K562 (cell line): ENCODE results near the gene ADAMTS14. TPM values are rescaled to one million over a fixed set of nuclear protein-coding genes. Genes with fewer than 3 reads are reported as not detected.

ENCODE experiments used
- ATAC-seq: fragments of 200-7000 bp; cut with Tn5 transposase; 3 replicates; pipeline ENCODE4 v1.9.1; 2020; ENCODE audit warnings: moderate library complexity
- BruUV-seq: library from RNA; stranded (reverse); fragments of 400-500 nt; replicated peaks from 2 replicates; lab custom pipeline; 2021; lab: Mats Ljungman, UMichigan
- CTCF ChIA-PET: fragments of 300-600 bp; formaldehyde crosslinking; extraction: SDS; loops from one replicate; lab custom pipeline; 2021; ENCODE audit warnings: low intra/inter-chr PET ratio; lab: Yijun Ruan, JAX
- POLR2A ChIA-PET: fragments of 300-600, 350-650 bp; sonication (Branson Sonifier 250); formaldehyde crosslinking; extraction: SDS; loops from one replicate; lab custom pipeline; 2021; ENCODE audit warnings: antibody characterized with exemption, inconsistent platforms; lab: Yijun Ruan, JAX
- DNase-seq, 4 experiments: peaks; one replicate each; pipeline versions ENCODE4 v3.0.0 to v3.0.0-alpha.2; 2011 to 2018; ENCODE audit warnings: low spot score in 3 of 4, mixed read lengths in 3 of 4; ENCODE audit errors: extremely low read depth in 1 of 4
- FAIRE-seq: peaks from 2 replicates; lab custom pipeline; 2011; peaks lifted over from hg19 to GRCh38; lab: Jason Lieb, UNC
- H2AFZ ChIP-seq: 2 replicates; pipeline ENCODE4 v1.6.0; 2011; ENCODE audit warnings: low read depth, low read length, control low read depth, inconsistent platforms
- H3K27ac ChIP-seq: fragments of 200-600 bp; 3 replicates; pipeline ENCODE4 v1.8.0; 2011; ENCODE audit warnings: low read depth, mild to moderate bottlenecking, control low read depth, inconsistent platforms, low read length, moderate library complexity, mixed read lengths; ENCODE audit errors: extremely low read depth
- H3K27me3 ChIP-seq, 2 experiments: fragments of 300-600 bp in 1 of 2; 2 replicates in 1 of 2; 3 replicates in 1 of 2; pipeline versions ENCODE4 v1.6.0 to v1.8.0; 2011; ENCODE audit warnings: inconsistent platforms in 2 of 2, low read length in 2 of 2, mild to moderate bottlenecking in 1 of 2, mixed read lengths in 1 of 2, moderate library complexity in 1 of 2; ENCODE audit not compliant: control insufficient read depth in 2 of 2, insufficient read depth in 2 of 2
- H3K36me3 ChIP-seq: fragments of 300-600 bp; 3 replicates; pipeline ENCODE4 v1.8.0; 2011; ENCODE audit warnings: mild to moderate bottlenecking, low read length, inconsistent platforms; ENCODE audit not compliant: control insufficient read depth, insufficient read depth
- H3K4me1 ChIP-seq, 2 experiments: fragments of 200-600 bp in 1 of 2; replicated peaks in 1 of 2; 2 replicates in 1 of 2; 3 replicates in 1 of 2; pipeline versions ENCODE4 v1.5.1 to v1.8.0; 2011; ENCODE audit warnings: inconsistent platforms in 2 of 2, low read length in 2 of 2, mild to moderate bottlenecking in 1 of 2, mixed read lengths in 1 of 2, moderate library complexity in 1 of 2; ENCODE audit not compliant: control insufficient read depth in 2 of 2, insufficient read depth in 2 of 2
- H3K4me2 ChIP-seq: 2 replicates; pipeline ENCODE4 v1.6.1; 2011; ENCODE audit warnings: low read length, control low read depth, inconsistent platforms, mixed read lengths; ENCODE audit not compliant: insufficient read depth
- H3K4me3 ChIP-seq: fragments of 200-600 bp; sonication (generic), shearing (Covaris generic); 2 replicates; pipeline ENCODE4 v1.5.1; 2016; ENCODE audit warnings: control low read depth, inconsistent platforms
- H3K79me2 ChIP-seq: fragments of 200-600 bp; 3 replicates; pipeline ENCODE4 v1.8.0; 2011; ENCODE audit warnings: low read length, inconsistent platforms; ENCODE audit not compliant: control insufficient read depth, insufficient read depth
- H3K9ac ChIP-seq, 2 experiments: 2 replicates each; pipeline versions ENCODE4 v1.6.0 to v1.6.1; 2011; ENCODE audit warnings: low read depth in 2 of 2, low read length in 2 of 2, control low read depth in 1 of 2, inconsistent platforms in 1 of 2, mild to moderate bottlenecking in 1 of 2, mixed read lengths in 1 of 2; ENCODE audit not compliant: insufficient read depth in 1 of 2
- H3K9me1 ChIP-seq: one replicate; pipeline ENCODE4 v1.6.0; 2011; ENCODE audit warnings: inconsistent platforms, mild to moderate bottlenecking, low read length, moderate library complexity; ENCODE audit not compliant: control insufficient read depth, insufficient read depth
- H3K9me3 ChIP-seq: replicated peaks from 2 replicates; pipeline ENCODE4 v1.5.1; 2011; ENCODE audit warnings: low read depth, low read length, inconsistent platforms; ENCODE audit not compliant: control insufficient read depth, insufficient read depth
- H4K20me1 ChIP-seq: replicated peaks from 2 replicates; pipeline ENCODE4 v1.6.1; 2011; ENCODE audit warnings: low read length, inconsistent platforms, mixed read lengths; ENCODE audit not compliant: control insufficient read depth, insufficient read depth
- BCL6 ChIP-seq: fragments of 250-450 bp; sonication (Bioruptor Pico); IDR thresholded peaks from 2 replicates; pipeline ENCODE4 v1.4.0; 2020
- BMI1 ChIP-seq: fragments of 150-350 bp; IDR thresholded peaks from 2 replicates; pipeline ENCODE4 v1.6.1; 2014; ENCODE audit warnings: low read length
- MCM2 ChIP-seq: fragments of 450-650 bp; IDR thresholded peaks from 2 replicates; pipeline ENCODE4 v1.6.1; 2017; ENCODE audit warnings: low read depth, mild to moderate bottlenecking
- MXD1 ChIP-seq: fragments of 250-450 bp; sonication (Bioruptor Pico); IDR thresholded peaks from 2 replicates; pipeline ENCODE4 v1.8.0; 2021; ENCODE audit warnings: borderline replicate concordance, mild to moderate bottlenecking, moderate library complexity; ENCODE audit not compliant: poor library complexity, severe bottlenecking
- NFIX ChIP-seq: fragments of 250-450 bp; sonication (Bioruptor Pico); IDR thresholded peaks from 2 replicates; pipeline ENCODE4 v1.4.0; 2020; ENCODE audit warnings: low read depth, mild to moderate bottlenecking, moderate library complexity
- POLR2B ChIP-seq: fragments of 450-650 bp; IDR thresholded peaks from 2 replicates; pipeline ENCODE4 v1.6.1; 2018; ENCODE audit warnings: low read depth; ENCODE audit not compliant: partially characterized antibody
- POLR3A ChIP-seq: IDR thresholded peaks from 2 replicates; pipeline ENCODE4 v1.6.1; 2011; ENCODE audit warnings: borderline replicate concordance, mild to moderate bottlenecking, moderate library complexity; ENCODE audit not compliant: insufficient read length, insufficient read depth; ENCODE audit errors: extremely low read depth
- RFX1 ChIP-seq: fragments of 450-650 bp; IDR thresholded peaks from 2 replicates; pipeline ENCODE4 v1.6.1; 2016; ENCODE audit warnings: mild to moderate bottlenecking, moderate library complexity
- RUNX1 ChIP-seq: sonication (generic); IDR thresholded peaks from 2 replicates; pipeline ENCODE4 v1.6.1; 2016; ENCODE audit warnings: antibody characterized with exemption, low read depth
- TFAP4 ChIP-seq: sonication (generic); formaldehyde crosslinking; IDR thresholded peaks from 2 replicates; pipeline ENCODE4 v1.8.0; 2022; ENCODE audit warnings: missing genetic modification reagents, mild to moderate bottlenecking, moderate library complexity, borderline replicate concordance
- TGIF2 ChIP-seq: sonication (generic); formaldehyde crosslinking; IDR thresholded peaks from 2 replicates; pipeline ENCODE4 v1.8.1; 2022; ENCODE audit warnings: mild to moderate bottlenecking, missing genetic modification reagents, moderate library complexity
- ZNF24 ChIP-seq: fragments of 450-650 bp; IDR thresholded peaks from 2 replicates; pipeline ENCODE4 v1.6.1; 2016
- ZNF507 ChIP-seq: conservative IDR thresholded peaks from 2 replicates; pipeline ENCODE4 v1.6.1; 2017; ENCODE audit warnings: missing genetic modification characterization, missing compliant biosample characterization
- ZNF639 ChIP-seq, 2 experiments: fragments of 200-800 bp in 1 of 2; sonication (Bioruptor generic) in 1 of 2; sonication (generic) in 1 of 2; formaldehyde crosslinking in 1 of 2; IDR thresholded peaks in 1 of 2; conservative IDR thresholded peaks in 1 of 2; 2 replicates each; pipeline versions ENCODE4 v1.5.0 to v1.6.1; 2016 to 2020; ENCODE audit warnings: missing compliant biosample characterization in 1 of 2, missing genetic modification characterization in 1 of 2, missing genetic modification reagents in 1 of 2
- WGBS: fragments of 100-300 bp; shearing (Covaris generic); methylation state at CpG from one replicate; pipeline ENCODE4 v1.1.6; 2016; ENCODE audit warnings: low coverage, mixed read lengths; ENCODE audit not compliant: insufficient coverage; ENCODE audit errors: missing lambda C conversion rate; 5-methylcytosine and 5-hydroxymethylcytosine counted together
- in situ Hi-C: fragments of 300-500 bp; cut with MboI; formaldehyde crosslinking; loops from 4 replicates; pipeline ENCODE4 v1.15.0; 2018; ENCODE audit warnings: inconsistent platforms, mixed read lengths
- intact Hi-C: fragments of 100-400 bp; cut with micrococcal nuclease; formaldehyde crosslinking; loops from 2 replicates; pipeline ENCODE4 v1.14.2; 2022
- polyA plus RNA-seq, 8 experiments: library from polyadenylated mRNA; depleted of rRNA in 4 of 8; stranded (reverse) in 5 of 8; unstranded in 3 of 8; fragments of >200 nt; fragmentation: Nextera tagmentation in 2 of 8; fragmentation: Illumina TruSeq in 1 of 8; extraction: Ambion mirVana in 2 of 8; extraction: Trizol in 1 of 8; gene quantifications; 2 replicates each; pipeline versions ENCODE4 v1.2.1 to v1.2.3, GENCODE V29; 2011 to 2014; ENCODE audit warnings: inconsistent platforms in 1 of 8, missing spikeins in 1 of 8
- total RNA-seq, 7 experiments: library from RNA; depleted of rRNA in 6 of 7; stranded (reverse); fragments of >200 nt in 6 of 7; fragmentation: Illumina TruSeq in 2 of 7; extraction: Trizol in 2 of 7; gene quantifications; 2 replicates each; pipeline versions ENCODE4 v1.2.1 to v1.2.3, GENCODE V29; 2011 to 2021; ENCODE audit warnings: low replicate concordance in 1 of 7

Gene ADAMTS14
- total and polyA plus RNA-seq, 9 of the 15 experiments (the other 6 are each of a cell fraction or from before 2014, with no cell fraction given): 0.04 to 37.4 (median 15.9) TPM

- Histone ChIP-seq H4K20me1 (no peaks in the 10 kb centered on the region), H3K4me3 (no peak overlapping the region), H3K27ac (no peak overlapping the region), H3K9me3 (no peaks in the 10 kb centered on the region), H2AFZ (no peak overlapping the region), H3K4me2 (no peak overlapping the region), H3K79me2 (0 out of 3 replicates have a peak, but pooled peaks cover 3% of the 10 kb centered on the region), H3K9ac (peak overlapping the region in 1 of 2 experiments; percentile 67; a peak in 1 of 4 replicates), H3K27me3 (no peaks in the 10 kb centered on the region), H3K36me3 (peaks cover 94% of the 10 kb centered on the region), H3K9me1 (no peaks in the 10 kb centered on the region), H3K4me1 (peaks cover 10 to 27% of the 10 kb centered on the region in 2 experiments)
- ChIA-PET POLR2A (interaction anchor here (0.7 kb wide), 1 partner anchor 22 kb away, joined by 3 read pairs; no protein-coding TSS in a partner anchor), CTCF (no interaction called here)
- BruUV-seq: no TSS peak
- FAIRE-seq (no peak), ATAC-seq (no peak), DNase-seq (no peak)
- WGBS: 87% methylated on average over 3 of the region's 3 CpGs
- in situ Hi-C loops: no loop called here
- intact Hi-C loops: no loop called here
- TF ChIP-seq BCL6 (no peak), TFAP4 (CRISPR knock-in tag) (0 out of 2 replicates have a peak, but pooled peaks have one; percentile 21)
These were observed 62.9 kb downstream of the ADAMTS14 start for GRCh38 chr10:70735161-70735560.

GRCh38 chr10:70736525-70736924 lies 64.2 kb downstream of the ADAMTS14 start:
- no peak overlapping the region for H3K4me3 ChIP-seq
- ChIA-PET CTCF (no interaction called here), POLR2A (interaction anchor here (0.6 kb wide), 1 partner anchor 22 kb away, joined by 3 read pairs; no protein-coding TSS in a partner anchor)
- no TSS peak for BruUV-seq
- no peaks in the 10 kb centered on the region for H3K9me1 ChIP-seq
- peaks cover 16% of the 10 kb centered on the region for H3K79me2 ChIP-seq
- H3K4me1 ChIP-seq: peaks cover 23 to 37% of the 10 kb centered on the region in 2 experiments
- 85% methylated on average over 3 of the region's 3 CpGs for WGBS
- no peaks in the 10 kb centered on the region for H3K27me3 ChIP-seq
- in situ Hi-C loops: no loop called here
- H3K4me2 ChIP-seq: no peak overlapping the region
- ATAC-seq (no peak), DNase-seq (no peak), FAIRE-seq (no peak)
- intact Hi-C loops: no loop called here
- peak overlapping the region in 1 of 2 experiments; percentile 42; a peak in 1 of 4 replicates for H3K9ac ChIP-seq
- H3K27ac ChIP-seq: no peak overlapping the region
- H3K9me3 ChIP-seq: no peaks in the 10 kb centered on the region
- H3K36me3 ChIP-seq: peaks cover 94% of the 10 kb centered on the region
- H2AFZ ChIP-seq: no peak overlapping the region
- no peaks in the 10 kb centered on the region for H4K20me1 ChIP-seq
- no peak for TF ChIP-seq ZNF24
- no peak for TF ChIP-seq MXD1
- TF ChIP-seq ZNF507 (tag): no peak
- no peak for TF ChIP-seq ZNF639 (CRISPR knock-in tag; conservative IDR thresholded peaks at IDR 0.05 in 1 of 2, IDR thresholded peaks at IDR 0.05 in 1 of 2)
- TF ChIP-seq BMI1: no peak
- TF ChIP-seq MCM2: no peak
- no peak for TF ChIP-seq RFX1
- TF ChIP-seq POLR3A: no peak
- no peak for TF ChIP-seq RUNX1
- TF ChIP-seq TGIF2 (CRISPR knock-in tag): no peak
- no peak for TF ChIP-seq NFIX (CRISPR knock-in tag)
- TF ChIP-seq POLR2B: no peak
